Thoracic aorta (tissue), 2 donors: ENCODE data around the gene EML6. TPM values are rescaled to one million over a fixed set of nuclear protein-coding genes. Genes with fewer than 3 reads are reported as not detected.

ENCODE experiments used
- ATAC-seq: fragments of 150-250 bp; one replicate; pipeline ENCODE4 v1.8.0; 2017; ENCODE audit warnings: low read depth; ENCODE audit not compliant: insufficient number of reproducible peaks, low FRiP score
- DNase-seq: peaks from one replicate; pipeline ENCODE4 v3.0.0-alpha.2; 2020; ENCODE audit warnings: low spot score
- H3K27ac ChIP-seq, 2 donors: fragments of 200-600 bp; sonication (generic); 1 replicate in 1 of 2; 2 replicates in 1 of 2; pipeline ENCODE4 v1.5.1; 2016; ENCODE audit warnings: mild to moderate bottlenecking in 2 of 2, moderate library complexity in 2 of 2
- H3K27me3 ChIP-seq: fragments of 200-600 bp; sonication (generic); replicated peaks from 2 replicates; pipeline ENCODE4 v1.6.0; 2016; ENCODE audit warnings: mild to moderate bottlenecking; ENCODE audit not compliant: insufficient read depth
- H3K36me3 ChIP-seq: fragments of 200-600 bp; sonication (generic); one replicate; pipeline ENCODE4 v1.5.1; 2016
- H3K4me1 ChIP-seq, 2 donors: fragments of 200-600 bp; sonication (generic); 1 replicate in 1 of 2; 2 replicates in 1 of 2; pipeline versions ENCODE4 v1.5.1 to v1.6.0; 2016; ENCODE audit warnings: low read depth in 2 of 2, mild to moderate bottlenecking in 1 of 2; ENCODE audit not compliant: control insufficient read depth in 1 of 2
- H3K4me3 ChIP-seq: fragments of 200-600 bp; sonication (generic); 2 replicates; pipeline ENCODE4 v1.5.1; 2016; ENCODE audit warnings: mild to moderate bottlenecking
- H3K9me3 ChIP-seq: fragments of 200-600 bp; sonication (generic); 2 replicates; pipeline ENCODE4 v1.5.1; 2016
- CTCF ChIP-seq: fragments of 200-600 bp; sonication (generic); IDR thresholded peaks from one replicate; pipeline ENCODE4 v1.5.1; 2019; ENCODE audit warnings: antibody characterized with exemption
- total RNA-seq, 2 donors: library from RNA; depleted of rRNA; stranded (reverse); fragments of >200 nt; gene quantifications; one replicate each; pipeline versions ENCODE4 v1.1.0 to v1.2.3, GENCODE V29; 2016

EML6 gene
- total RNA-seq, 2 donors from 2014 or later = 0.81 to 0.92 TPM

GRCh38 chr2:54864727-54865126, 141.3 kb downstream of the EML6 start:
- DNase-seq (no peak), ATAC-seq (no peak)
- no peaks in the 10 kb centered on the region for H3K36me3 ChIP-seq
- H3K4me1 ChIP-seq = no peaks in the 10 kb centered on the region
- no peak for TF ChIP-seq CTCF
- H3K4me3 ChIP-seq = no peak overlapping the region
- no peaks in the 10 kb centered on the region for H3K9me3 ChIP-seq
- H3K27me3 ChIP-seq = no peaks in the 10 kb centered on the region
- no peak overlapping the region for H3K27ac ChIP-seq

GRCh38 chr2:54866179-54866578, 142.7 kb downstream of the EML6 start:
- no peak for TF ChIP-seq CTCF

GRCh38 chr2:54866868-54867267, 143.4 kb downstream of the EML6 start:
- no peak overlapping the region for H3K4me3 ChIP-seq
- H3K27me3 ChIP-seq = no peaks in the 10 kb centered on the region
- no peak for DNase-seq
- no peaks in the 10 kb centered on the region for H3K4me1 ChIP-seq
- H3K9me3 ChIP-seq = no peaks in the 10 kb centered on the region
- H3K27ac ChIP-seq = no peak overlapping the region
- ATAC-seq = no peak
- no peak for TF ChIP-seq CTCF
- no peaks in the 10 kb centered on the region for H3K36me3 ChIP-seq

More at GRCh38 chr2:54866179-54866578, 142.7 kb downstream of the EML6 start:
- Histone ChIP-seq H3K27me3 (no peaks in the 10 kb centered on the region), H3K4me3 (no peak overlapping the region), H3K36me3 (no peaks in the 10 kb centered on the region), H3K27ac (no peak overlapping the region), H3K9me3 (no peaks in the 10 kb centered on the region), H3K4me1 (no peaks in the 10 kb centered on the region)
- ATAC-seq (no peak), DNase-seq (no peak)

- no peak for TF ChIP-seq CTCF
- DNase-seq = no peak
- H3K36me3 ChIP-seq = no peaks in the 10 kb centered on the region
- no peaks in the 10 kb centered on the region for H3K4me1 ChIP-seq
- H3K4me3 ChIP-seq = no peak overlapping the region
- H3K9me3 ChIP-seq = no peaks in the 10 kb centered on the region
- ATAC-seq = no peak
- no peaks in the 10 kb centered on the region for H3K27me3 ChIP-seq
- no peak overlapping the region for H3K27ac ChIP-seq
These were observed 144.0 kb downstream of the EML6 start for GRCh38 chr2:54867457-54867856.

GRCh38 chr2:54871457-54872107, 148.1 kb downstream of the EML6 start:
- no peaks in the 10 kb centered on the region for H3K36me3 ChIP-seq
- no peak overlapping the region for H3K4me3 ChIP-seq
- no peak for TF ChIP-seq CTCF
- no peaks in the 10 kb centered on the region for H3K27me3 ChIP-seq
- no peak overlapping the region for H3K27ac ChIP-seq
- no peaks in the 10 kb centered on the region for H3K4me1 ChIP-seq
- DNase-seq (no peak), ATAC-seq (no peak)
- no peaks in the 10 kb centered on the region for H3K9me3 ChIP-seq
